ENCODE data around the gene SLAMF8.

The SLAMF8 gene

GRCh38 chr1:159800177-159800930 is 26.3 kb upstream of the SLAMF8 start:
- no peak overlapping the region for H3K4me3 ChIP-seq (ENCODE audit: low read length)
- no peak for TF ChIP-seq ZNF274 (IDR thresholded peaks at IDR 0.05; ENCODE audit: low read depth, low read length)

- TF ChIP-seq ZNF274 (IDR thresholded peaks at IDR 0.05; ENCODE audit: low read depth, low read length): no peak
- no peak within 1 kb of the TSS for H3K4me3 ChIP-seq (ENCODE audit: low read length)
These were observed 24.6 kb upstream of the SLAMF8 start, which contains the start of gene FCRL6 for GRCh38 chr1:159802111-159802510. TSS of gene FCRL6 (plus strand) at chr1:159802360. CDS start at chr1:159802425, 65 bp downstream.

GRCh38 chr1:159803956-159804689 is 22.6 kb upstream of the SLAMF8 start:
- no peak for TF ChIP-seq ZNF274 (IDR thresholded peaks at IDR 0.05; ENCODE audit: low read depth, low read length)
- no peak overlapping the region for H3K4me3 ChIP-seq (ENCODE audit: low read length)

GRCh38 chr1:159804924-159805323 is 21.7 kb upstream of the SLAMF8 start:
- TF ChIP-seq ZNF274 (IDR thresholded peaks at IDR 0.05; ENCODE audit: low read depth, low read length): no peak
- no peak overlapping the region for H3K4me3 ChIP-seq (ENCODE audit: low read length)

- H3K4me3 ChIP-seq (ENCODE audit: low read length): no peak overlapping the region
- TF ChIP-seq ZNF274 (IDR thresholded peaks at IDR 0.05; ENCODE audit: low read depth, low read length): no peak
These were observed 10.7 kb upstream of the SLAMF8 start for GRCh38 chr1:159815926-159816325.

GRCh38 chr1:159817276-159818041 is 9.2 kb upstream of the SLAMF8 start:
- TF ChIP-seq ZNF274 (IDR thresholded peaks at IDR 0.05; ENCODE audit: low read depth, low read length): no peak
- H3K4me3 ChIP-seq (ENCODE audit: low read length): no peak overlapping the region

GRCh38 chr1:159821171-159821867 is 5.4 kb upstream of the SLAMF8 start:
- TF ChIP-seq ZNF274 (IDR thresholded peaks at IDR 0.05; ENCODE audit: low read depth, low read length): no peak
- no peak overlapping the region for H3K4me3 ChIP-seq (ENCODE audit: low read length)

- H3K4me3 ChIP-seq (ENCODE audit: low read length): no peak overlapping the region
- no peak for TF ChIP-seq ZNF274 (IDR thresholded peaks at IDR 0.05; ENCODE audit: low read depth, low read length)
These were observed 3.3 kb upstream of the SLAMF8 start for GRCh38 chr1:159823406-159823805.

- no peak overlapping the region for H3K4me3 ChIP-seq (ENCODE audit: low read length)
- TF ChIP-seq ZNF274 (IDR thresholded peaks at IDR 0.05; ENCODE audit: low read depth, low read length): no peak
These were observed 1.1 kb upstream of the SLAMF8 start for GRCh38 chr1:159825564-159825963.

- TF ChIP-seq ZNF274 (IDR thresholded peaks at IDR 0.05; ENCODE audit: low read depth, low read length): no peak
- H3K4me3 ChIP-seq (ENCODE audit: low read length): no peak overlapping the region
These were observed 423 bp downstream of the SLAMF8 start for GRCh38 chr1:159827102-159827490.

- no peak overlapping the region for H3K4me3 ChIP-seq (ENCODE audit: low read length)
- no peak for TF ChIP-seq ZNF274 (IDR thresholded peaks at IDR 0.05; ENCODE audit: low read depth, low read length)
These were observed 876 bp downstream of the SLAMF8 start for GRCh38 chr1:159827549-159827948.

- TF ChIP-seq ZNF274 (IDR thresholded peaks at IDR 0.05; ENCODE audit: low read depth, low read length): no peak
- H3K4me3 ChIP-seq (ENCODE audit: low read length): no peak overlapping the region
These were observed 1.5 kb downstream of the SLAMF8 start for GRCh38 chr1:159828176-159828575.

GRCh38 chr1:159828581-159829272 is 2.1 kb downstream of the SLAMF8 start:
- H3K4me3 ChIP-seq (ENCODE audit: low read length): no peak overlapping the region
- no peak for TF ChIP-seq ZNF274 (IDR thresholded peaks at IDR 0.05; ENCODE audit: low read depth, low read length)
